ENCODE measurements around the gene KCNJ16.

Gene KCNJ16

DNA sequence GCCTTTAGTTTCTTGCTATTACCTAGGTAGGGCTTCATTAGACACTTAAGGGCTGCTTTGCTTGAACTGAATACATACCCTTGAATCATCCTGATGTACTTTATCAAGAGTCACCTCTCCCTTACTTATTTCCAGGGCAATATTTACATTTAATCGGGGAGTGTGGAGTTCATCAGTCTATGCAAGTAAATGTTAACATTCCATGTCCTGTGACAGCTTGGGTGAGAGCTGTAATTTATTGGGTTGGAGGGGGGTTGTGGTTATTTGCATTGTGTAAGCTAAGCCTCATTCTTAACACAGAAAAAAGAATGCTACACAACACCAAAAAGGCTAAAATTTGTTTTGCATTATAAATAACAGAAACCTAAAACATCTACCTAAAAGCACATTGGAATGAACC is 16.7 kb downstream of the KCNJ16 start:
- no peak overlapping the region for H3K4me3 ChIP-seq (replicated peaks; ENCODE audit: low read depth, low read length)
- DNase-seq (ENCODE audit: low read depth), result no peak
- TF ChIP-seq, protein P1, sequence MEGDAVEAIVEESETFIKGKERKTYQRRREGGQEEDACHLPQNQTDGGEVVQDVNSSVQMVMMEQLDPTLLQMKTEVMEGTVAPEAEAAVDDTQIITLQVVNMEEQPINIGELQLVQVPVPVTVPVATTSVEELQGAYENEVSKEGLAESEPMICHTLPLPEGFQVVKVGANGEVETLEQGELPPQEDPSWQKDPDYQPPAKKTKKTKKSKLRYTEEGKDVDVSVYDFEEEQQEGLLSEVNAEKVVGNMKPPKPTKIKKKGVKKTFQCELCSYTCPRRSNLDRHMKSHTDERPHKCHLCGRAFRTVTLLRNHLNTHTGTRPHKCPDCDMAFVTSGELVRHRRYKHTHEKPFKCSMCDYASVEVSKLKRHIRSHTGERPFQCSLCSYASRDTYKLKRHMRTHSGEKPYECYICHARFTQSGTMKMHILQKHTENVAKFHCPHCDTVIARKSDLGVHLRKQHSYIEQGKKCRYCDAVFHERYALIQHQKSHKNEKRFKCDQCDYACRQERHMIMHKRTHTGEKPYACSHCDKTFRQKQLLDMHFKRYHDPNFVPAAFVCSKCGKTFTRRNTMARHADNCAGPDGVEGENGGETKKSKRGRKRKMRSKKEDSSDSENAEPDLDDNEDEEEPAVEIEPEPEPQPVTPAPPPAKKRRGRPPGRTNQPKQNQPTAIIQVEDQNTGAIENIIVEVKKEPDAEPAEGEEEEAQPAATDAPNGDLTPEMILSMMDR (IDR thresholded peaks at IDR 0.05; ENCODE audit: low read length, missing control alignments), result no peak

DNA sequence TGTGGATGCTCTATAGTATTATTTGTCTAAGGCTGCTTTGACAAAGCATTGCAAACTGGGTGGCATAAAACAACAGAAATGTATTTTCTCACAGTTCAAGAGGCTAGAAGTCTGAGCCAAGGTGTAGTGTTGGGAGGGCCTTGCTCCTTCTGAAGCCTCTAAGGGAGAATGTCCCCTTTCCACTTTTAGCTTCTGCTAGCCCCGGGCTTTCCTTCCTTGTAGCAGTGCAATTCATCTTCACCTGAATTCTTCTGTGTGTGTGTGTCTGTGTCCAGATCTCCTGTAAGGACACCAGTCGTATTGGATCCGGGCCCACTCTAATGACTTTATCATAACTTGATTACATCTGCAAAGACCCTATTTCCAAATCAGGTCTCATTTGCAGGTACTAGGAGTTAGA is 18.1 kb downstream of the KCNJ16 start:
- TF ChIP-seq, protein P1 (IDR thresholded peaks at IDR 0.05; ENCODE audit: low read length, missing control alignments), result no peak
- no peak for DNase-seq (ENCODE audit: low read depth)
- no peak overlapping the region for H3K4me3 ChIP-seq (replicated peaks; ENCODE audit: low read depth, low read length)

GRCh38 chr17:70095455-70095854 is 20.4 kb downstream of the KCNJ16 start:
- H3K4me3 ChIP-seq (replicated peaks; ENCODE audit: low read depth, low read length), result no peak overlapping the region
- no peak for DNase-seq (ENCODE audit: low read depth)
- TF ChIP-seq, protein P1 (IDR thresholded peaks at IDR 0.05; ENCODE audit: low read length, missing control alignments), result no peak

GRCh38 chr17:70096861-70097260 is 21.8 kb downstream of the KCNJ16 start:
- TF ChIP-seq, protein P1 (IDR thresholded peaks at IDR 0.05; ENCODE audit: low read length, missing control alignments), result no peak
- DNase-seq (ENCODE audit: low read depth), result peak; percentile 6
- no peak overlapping the region for H3K4me3 ChIP-seq (replicated peaks; ENCODE audit: low read depth, low read length)

DNA sequence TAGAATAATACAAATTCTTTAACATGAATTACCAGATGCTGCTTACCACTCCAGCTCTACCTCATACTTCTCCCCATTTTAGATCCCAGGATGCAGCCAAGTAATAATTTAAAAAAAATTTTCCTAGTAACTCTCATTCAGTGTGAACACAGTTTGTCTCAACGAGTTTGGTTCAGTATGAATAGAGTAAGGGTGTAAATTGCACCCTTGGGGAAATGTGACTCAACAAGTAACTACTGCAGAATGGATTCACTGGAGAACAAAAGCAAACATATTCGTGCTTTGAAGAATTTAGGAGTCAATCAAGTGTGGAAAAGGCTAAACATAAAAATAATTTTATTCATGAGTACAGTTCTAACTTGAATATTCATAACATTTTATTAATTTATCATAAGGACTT is 23.0 kb downstream of the KCNJ16 start:
- no peak overlapping the region for H3K4me3 ChIP-seq (replicated peaks; ENCODE audit: low read depth, low read length)
- DNase-seq (ENCODE audit: low read depth), result no peak
- TF ChIP-seq, protein P1 (IDR thresholded peaks at IDR 0.05; ENCODE audit: low read length, missing control alignments), result no peak

DNA sequence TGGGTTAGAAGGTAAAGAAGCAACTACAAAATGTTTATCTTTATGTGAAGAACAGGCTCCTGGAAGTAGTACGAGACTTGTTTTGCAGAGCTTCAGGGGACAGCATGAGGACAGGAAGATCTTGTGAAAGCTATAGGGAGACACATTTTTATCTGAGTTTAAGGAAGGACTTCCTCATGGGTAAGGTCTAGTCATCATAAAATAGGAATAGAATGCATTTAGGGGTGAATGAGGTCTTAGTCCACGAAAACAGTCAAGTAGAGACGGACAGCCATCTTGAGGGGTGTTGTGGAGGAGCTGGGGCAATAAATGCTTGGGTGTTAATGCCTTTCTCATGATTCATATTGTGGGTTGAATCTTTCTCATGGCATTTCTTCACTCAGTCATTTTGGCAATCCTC is 24.3 kb downstream of the KCNJ16 start:
- H3K4me3 ChIP-seq (replicated peaks; ENCODE audit: low read depth, low read length), result no peak overlapping the region
- TF ChIP-seq, protein P1 (IDR thresholded peaks at IDR 0.05; ENCODE audit: low read length, missing control alignments), result no peak
- no peak for DNase-seq (ENCODE audit: low read depth)

- TF ChIP-seq, protein P1 (IDR thresholded peaks at IDR 0.05; ENCODE audit: low read length, missing control alignments), result no peak
- H3K4me3 ChIP-seq (replicated peaks; ENCODE audit: low read depth, low read length), result no peak overlapping the region
- DNase-seq (ENCODE audit: low read depth), result no peak
These were observed 24.9 kb downstream of the KCNJ16 start for GRCh38 chr17:70099884-70100283.
